SKM-1 (cell line): ENCODE results near the gene PHF12.
"Not testable (repeated sequence)": the region's sequence is repeated elsewhere in the genome, so short reads cannot be mapped to it uniquely, and the experiment has no call there.

Experiments used
- DNase-seq: peaks from one replicate; lab custom pipeline; 2025; ENCODE audit not compliant: unreplicated experiment; lab: John Stamatoyannopoulos, UW

Gene PHF12

DNA sequence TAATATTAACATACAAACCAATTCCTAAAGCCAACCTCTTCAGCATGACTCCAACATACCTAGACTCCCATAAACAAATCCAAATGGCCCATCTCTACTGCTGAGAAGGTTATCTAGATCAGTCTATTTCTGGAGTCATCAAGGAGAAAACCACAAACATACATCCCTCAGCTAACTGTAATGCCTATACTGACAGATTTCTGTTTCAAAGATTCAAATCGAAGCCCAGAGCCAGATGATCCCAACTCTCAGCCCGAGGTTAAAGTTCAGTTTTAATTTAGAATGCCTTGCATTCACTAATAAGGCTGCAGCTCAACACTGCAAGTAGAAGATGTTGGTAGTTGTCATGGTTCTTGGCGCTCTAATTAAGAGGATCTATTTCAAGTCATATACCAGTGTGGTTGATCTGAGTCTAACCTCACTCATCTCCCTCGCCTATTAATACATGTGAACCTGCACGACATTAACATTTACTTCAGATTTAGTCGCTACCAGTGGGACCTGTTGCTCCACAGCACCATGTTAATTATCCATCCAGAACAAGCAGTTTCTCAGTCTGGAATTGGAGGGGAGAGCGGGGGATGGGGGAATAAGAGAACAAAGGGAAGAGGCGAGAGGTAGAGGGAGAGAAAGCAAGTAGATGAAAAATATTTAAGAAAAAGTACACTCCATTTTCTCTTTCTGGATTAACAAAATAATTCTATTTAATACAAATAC lies 15.4 kb downstream of the PHF12 start:
- DNase-seq = no peak

DNA sequence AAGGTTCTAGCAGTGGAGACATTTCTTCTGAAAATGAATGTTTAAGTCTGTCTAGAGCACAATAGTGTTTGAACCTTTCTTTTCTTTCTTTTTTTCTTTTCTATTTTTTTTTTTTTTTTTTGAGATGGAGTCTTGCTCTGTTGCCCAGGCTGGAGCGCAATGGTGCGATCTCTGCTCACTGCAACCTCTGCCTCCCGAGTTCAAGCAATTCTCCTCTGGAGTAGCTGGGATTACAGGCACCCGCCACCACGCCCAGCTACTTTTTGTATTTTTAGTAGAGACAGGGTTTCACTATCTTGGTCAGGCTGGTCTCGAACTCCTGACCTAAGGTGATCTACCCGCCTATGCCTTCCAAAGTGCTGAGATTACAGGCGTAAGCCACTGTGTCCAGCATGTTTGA lies 16.8 kb downstream of the PHF12 start:
- not testable (repeated sequence) for DNase-seq

DNA sequence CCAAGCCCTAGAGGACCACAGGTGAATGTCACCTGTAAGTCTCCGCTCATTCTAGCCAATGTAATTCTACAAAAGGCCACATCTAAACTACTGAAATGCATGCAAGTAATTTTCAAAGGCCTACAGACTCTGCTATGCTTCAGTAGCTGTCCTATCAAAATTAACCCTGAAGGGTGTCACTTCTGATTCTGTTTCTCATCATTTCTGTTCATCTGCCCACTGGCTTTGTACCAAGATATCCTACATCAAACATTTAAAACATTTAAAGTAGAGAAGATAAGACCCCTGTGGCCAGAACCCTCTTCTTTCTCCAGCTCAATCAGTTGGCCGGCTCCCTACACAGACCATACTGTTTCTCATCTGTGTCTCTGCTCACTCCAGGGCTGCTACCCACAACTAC lies 21.5 kb downstream of the PHF12 start:
- no peak for DNase-seq

DNA sequence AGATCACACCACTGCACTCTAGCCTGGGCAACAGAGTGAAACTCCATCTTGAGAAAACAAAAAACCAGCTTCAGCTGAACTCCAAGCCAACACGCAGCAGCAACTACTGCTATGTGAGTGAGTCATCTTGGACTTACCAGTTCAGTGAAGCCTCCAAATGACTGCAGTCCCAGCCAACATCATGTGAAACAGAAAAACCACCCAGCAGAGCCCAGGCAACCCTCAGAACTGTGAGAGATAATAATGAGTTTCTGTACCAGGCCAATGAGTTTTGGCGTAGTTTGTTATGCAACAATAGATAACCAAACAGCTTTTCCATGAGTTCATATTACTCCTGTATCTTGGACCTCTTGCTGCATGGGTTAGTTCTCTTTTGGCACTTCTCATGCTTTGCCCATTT lies 23.3 kb downstream of the PHF12 start:
- DNase-seq = no peak

DNA sequence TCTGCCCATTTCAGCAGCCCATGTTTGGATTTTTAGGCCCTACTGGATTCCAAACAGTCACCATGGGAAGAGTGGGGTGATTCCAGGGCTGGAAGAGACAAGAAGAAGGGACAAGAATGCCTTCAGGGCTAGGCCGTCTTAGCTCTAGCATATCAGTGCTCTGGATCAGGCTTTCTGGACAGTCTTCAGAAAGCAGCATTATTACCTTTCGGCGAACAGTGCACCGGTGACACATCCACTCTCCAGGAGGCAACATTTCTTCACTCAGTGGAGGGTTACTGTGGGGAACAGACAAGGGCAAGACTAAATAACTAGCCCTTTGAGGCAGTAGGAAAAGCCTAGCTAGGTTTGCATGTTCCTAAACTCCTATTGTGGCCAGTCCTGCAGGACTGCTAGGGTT lies 24.5 kb downstream of the PHF12 start:
- DNase-seq = no peak

DNA sequence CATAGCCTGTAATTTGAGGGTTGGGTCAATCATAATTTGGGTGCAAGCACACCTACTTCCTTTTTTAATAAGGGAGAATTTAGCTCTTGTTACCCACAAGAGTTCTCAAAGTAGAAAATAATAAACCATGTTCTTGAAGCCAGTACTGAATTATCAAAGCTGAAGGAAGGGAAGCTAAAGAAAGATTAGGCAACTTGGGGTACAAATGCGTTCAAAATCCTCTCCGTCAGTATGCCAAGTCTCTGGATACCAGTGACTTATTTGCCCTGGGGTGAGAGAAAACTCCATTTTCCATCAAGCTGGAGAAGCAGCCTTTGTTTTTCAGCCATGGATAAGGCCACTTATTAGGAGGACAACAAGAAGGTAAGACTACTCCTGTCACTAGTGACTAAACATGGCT lies 25.0 kb downstream of the PHF12 start:
- DNase-seq = no peak

DNA sequence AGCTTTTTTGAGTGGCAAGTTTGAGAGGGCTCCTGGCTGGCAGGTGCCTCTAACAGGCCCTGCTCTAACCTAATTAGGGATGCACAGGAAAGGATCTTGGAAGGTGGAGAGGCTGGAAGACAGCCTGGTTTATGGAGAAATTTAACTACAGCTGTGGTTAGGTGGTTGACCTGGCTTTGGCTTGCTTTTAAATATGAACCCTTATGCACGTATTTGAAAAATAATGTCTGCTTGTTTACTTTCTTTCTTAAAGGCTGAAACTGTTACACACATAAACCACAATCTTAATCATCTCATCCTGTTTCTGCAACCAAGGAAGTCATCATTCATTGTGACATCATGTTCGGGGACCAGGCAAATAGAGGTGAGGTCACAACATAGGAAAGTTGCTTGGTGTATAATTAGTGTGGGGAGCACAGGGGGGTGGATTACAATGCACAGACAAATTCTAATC lies 25.4 kb downstream of the PHF12 start:
- peak; percentile 75 for DNase-seq

DNA sequence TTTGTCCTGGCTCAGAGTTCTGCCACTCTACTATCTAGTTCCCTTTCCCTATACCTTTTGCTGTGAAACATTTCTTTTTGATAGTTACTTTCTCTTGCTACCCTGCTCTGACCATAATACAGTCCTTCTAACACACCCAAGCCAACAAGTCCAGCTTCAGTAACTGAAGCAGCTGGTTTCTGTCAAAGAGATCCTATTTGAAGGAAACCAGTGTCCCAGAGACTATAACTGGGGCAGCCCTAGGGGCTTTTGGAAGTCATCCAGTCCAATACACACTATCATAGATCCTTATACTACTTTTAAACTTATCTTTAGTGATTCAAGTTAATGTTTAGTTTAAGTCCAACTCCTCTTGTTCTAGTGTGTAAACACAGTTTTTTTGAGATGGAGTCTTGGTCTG lies 31.1 kb downstream of the PHF12 start:
- no peak for DNase-seq

DNA sequence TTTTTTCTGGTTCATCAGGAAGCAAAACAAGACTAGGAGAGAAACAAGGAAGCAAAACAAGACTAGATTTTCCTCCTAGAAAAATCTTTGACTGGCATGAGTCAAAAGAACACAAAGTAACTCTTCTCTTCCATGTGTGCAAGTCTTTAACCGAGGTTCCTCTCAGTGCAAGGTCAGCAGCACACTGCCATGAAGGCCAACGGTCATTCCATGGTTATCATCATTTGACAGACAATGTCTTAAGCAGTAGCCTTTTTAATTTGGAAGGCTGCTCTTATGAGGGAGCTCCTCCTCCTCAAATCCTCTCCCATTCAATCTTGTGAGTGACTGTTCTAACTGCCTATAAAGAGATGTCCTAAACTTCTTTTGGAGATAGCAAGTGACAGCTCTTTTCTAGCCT lies 33.0 kb downstream of the PHF12 start:
- no peak for DNase-seq

DNA sequence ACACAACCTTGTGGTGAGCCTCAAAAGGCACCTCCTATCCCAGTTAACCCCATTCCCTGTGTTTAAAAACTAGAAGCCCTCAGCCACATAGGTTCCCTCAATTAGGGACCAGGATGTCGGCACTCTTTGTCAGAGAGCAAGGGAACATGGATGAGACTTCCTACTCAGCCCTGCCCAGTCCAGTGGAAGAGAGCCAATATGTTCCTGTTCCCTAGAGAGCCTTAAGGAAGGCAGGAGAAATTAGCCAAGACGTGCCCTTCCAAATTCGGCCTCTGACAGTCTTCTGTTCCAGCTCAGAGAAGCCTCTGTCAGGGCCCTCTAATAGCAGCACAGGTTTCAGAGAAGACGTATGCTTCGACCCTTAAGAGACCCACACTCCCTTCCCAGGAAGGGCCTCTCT lies 33.9 kb downstream of the PHF12 start:
- DNase-seq = no peak

DNA sequence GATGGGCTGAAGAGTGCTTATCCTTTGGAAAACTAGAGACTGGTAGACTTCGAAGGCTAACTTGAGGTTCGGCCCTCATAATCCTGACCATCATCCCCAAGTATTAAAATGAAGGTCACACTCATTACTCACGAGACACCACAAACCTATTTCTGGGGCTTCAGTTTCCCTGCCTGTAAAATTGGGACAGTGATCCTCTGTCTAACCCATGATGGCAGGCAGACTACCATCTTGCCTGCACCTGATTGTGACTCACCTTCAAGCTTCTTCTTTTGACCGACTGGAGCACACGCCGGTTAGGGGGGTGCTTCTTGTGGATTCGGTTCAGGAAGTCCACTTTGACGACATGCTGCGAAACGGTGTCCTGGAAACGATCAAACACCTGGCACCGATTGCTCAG lies 34.3 kb downstream of the PHF12 start:
- no peak for DNase-seq

DNA sequence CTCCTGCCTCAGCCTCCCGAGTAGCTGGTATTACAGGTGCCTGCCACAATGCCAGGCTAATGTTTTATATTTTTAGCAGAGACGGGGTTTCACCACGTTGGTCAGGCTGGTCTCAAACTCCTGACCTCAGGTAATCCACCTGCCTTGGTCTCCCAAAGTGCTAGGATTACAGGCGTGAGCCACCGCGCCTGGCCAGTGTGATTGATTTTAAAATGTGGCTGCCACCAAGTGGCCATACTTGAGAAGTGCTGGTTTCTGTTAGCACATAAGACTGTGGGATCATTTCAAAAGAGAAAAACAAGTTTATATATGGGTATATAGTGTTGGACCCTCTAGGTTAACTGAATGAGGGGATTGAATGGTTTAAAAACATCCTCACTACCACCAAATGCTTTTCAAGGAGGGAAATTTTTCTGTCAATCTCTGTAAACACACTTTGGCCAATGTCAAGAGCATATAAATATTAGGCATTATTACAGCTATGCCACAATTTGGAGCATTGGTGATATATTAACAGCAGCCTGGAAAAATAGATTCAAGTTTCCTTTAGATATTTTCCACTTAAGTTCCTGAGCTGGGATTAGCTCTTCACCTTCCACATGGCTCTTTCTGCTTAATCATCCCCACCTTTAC lies 34.9 kb downstream of the PHF12 start:
- DNase-seq = no peak

DNA sequence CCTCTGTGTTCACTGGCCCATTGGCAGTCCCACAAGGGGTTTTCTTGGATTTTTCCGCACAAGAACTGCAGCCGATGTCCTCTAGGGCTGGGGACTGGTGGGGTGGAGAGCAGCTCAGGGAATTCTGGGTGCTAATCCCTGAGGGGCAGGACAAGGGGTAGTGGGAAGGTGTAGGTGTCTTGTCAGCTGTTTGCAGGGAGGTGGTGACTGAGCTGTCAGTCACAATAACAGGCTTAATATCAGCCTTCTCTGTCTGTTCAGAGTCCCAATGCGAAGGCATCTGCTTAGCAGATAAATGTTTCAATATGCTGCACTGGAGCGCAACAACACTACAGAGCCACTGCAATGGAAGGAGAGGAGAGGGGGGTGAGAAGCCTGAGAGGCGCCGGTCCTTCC lies 38.4 kb downstream of the PHF12 start:
- DNase-seq = no peak

DNA sequence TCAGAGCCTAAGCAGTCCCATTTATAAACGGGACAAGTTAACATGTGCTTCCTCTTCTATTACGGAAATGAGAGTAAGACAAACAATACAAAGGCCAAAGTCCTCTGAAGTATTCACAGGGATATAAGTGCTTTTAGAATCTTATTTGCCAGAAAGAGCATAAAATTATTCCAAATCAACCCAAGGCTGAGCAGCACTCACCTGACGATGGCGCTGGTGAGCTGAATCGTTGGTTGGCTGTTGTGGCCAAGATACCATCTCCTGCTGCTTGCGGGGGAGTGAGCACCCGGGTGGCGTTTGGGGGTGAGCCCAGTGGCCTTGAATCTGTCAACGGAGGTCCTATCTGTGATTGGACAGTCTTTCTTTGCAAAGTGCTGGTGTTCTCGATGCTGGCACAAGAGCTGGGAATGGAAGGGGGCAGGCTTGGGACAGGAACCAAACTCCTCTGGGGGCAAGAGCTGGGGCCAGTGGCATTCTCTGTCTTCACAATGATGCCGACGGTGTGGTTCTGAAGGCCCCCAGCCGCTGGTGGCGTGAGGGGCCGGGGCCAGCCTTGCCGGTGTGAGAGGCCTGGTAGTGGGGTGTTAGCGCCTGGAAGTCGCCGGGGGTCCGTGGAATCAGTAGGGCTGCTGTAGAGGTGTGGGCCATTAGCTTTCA lies 38.9 kb downstream of the PHF12 start:
- no peak for DNase-seq

DNA sequence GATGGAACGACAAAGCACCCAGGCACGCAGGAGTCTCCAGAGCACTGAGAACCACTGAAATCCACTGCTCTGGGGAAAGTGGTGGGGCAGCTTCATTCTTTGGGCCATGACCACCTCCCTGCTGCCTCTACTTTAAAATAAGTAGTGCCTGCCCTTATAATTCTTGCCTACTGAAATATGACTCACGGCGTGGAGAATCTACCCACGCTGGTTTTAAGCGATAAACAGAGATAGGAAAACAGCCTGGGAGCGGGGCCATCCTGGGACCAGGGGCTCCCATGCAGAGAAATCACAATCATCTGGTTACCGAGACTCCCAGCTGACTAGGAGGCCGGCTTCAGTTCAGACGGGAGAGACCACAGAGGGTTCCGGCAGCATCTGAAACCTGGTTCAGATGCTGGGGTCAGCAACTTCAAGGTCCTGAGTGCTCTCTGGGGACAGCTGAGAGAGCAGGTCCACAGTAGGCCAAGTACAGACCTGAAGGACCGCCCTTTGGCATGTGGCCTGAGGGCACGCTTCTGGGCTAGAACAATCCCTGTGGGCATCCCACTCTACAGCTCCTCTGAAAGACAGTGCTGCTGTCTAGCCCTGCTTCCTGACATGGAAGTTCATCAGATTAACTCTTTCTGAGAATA lies 39.8 kb downstream of the PHF12 start:
- DNase-seq = no peak

DNA sequence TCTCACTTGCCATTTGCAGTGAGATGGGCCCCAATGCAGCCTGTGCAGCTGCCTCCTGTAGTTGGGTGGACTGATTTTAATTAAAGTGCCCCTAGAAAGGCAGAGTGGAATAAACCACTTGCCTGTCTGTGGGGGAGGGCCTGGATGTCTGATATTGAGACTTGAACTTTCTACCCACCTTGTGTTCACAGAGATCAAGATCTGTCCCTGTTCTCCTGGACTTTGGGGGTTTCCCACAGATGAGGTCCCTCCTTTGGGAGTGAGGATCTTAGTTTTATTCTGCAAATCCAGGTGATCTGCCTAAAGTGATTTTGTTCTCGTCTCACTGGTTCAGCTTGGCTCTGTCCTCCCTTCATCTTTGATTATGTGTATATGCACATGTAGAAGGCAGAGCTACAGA lies 40.8 kb downstream of the PHF12 start:
- DNase-seq = no peak

DNA sequence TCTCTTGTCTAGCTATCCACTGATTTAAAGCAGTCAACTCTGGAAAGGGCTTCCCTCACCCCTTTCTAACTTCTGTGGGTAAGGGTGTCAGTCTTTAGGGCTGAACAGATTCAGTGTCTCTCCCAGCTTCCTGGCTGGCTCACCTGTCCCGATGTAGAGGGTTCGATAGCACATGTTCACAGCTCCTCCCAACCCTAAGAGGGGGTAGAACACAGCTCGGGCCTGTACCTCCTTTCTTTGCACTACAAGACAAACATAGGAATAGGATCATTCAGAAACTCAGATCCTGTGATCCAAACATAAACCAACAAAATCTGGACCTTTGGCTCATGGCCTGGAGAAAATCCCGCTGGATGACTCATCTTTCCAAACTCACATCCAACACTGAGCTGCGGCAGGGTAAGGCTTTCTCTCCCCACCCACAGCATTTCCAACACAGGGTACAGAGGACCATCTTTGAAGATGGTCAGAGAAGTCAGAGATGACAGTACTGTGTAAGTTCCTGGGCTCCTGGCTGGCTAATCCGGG lies 42.6 kb downstream of the PHF12 start:
- DNase-seq = no peak

DNA sequence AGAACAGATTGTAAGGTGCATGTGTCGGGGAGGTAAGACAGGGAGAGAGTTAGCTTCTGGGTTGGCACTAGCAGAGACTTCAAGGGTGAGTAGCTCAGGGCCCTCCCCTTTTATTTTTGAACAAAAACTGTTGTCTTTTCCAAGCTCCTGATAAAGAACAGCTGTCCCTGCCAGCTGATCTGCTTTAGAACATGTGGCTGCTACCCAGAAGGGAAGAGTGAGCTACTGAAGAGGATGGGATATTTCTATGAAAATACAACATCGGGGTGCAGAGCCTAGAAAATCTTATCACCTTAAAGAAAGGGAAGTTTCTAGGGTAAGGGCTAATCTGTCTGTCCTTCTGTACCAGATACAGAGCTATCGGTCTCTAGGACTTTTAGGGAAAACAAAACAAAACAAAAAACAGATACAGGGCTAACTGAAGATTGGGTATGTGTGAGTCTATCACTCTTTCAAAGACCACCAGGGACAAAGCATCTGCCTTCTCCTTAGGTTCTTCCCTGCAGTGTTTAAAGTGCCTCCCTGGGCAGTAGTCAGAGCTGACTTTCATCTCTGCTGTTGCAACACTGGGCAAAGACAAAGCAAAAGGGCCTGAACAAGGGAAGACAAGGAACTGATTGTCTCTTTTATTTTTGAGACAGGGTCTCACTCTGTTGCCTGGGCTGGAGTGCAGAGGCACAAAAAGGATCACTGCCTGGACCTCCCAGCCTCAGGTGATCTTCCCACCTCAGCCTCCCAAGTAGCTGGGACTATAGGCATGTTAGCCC lies 43.4 kb downstream of the PHF12 start:
- DNase-seq = no peak

DNA sequence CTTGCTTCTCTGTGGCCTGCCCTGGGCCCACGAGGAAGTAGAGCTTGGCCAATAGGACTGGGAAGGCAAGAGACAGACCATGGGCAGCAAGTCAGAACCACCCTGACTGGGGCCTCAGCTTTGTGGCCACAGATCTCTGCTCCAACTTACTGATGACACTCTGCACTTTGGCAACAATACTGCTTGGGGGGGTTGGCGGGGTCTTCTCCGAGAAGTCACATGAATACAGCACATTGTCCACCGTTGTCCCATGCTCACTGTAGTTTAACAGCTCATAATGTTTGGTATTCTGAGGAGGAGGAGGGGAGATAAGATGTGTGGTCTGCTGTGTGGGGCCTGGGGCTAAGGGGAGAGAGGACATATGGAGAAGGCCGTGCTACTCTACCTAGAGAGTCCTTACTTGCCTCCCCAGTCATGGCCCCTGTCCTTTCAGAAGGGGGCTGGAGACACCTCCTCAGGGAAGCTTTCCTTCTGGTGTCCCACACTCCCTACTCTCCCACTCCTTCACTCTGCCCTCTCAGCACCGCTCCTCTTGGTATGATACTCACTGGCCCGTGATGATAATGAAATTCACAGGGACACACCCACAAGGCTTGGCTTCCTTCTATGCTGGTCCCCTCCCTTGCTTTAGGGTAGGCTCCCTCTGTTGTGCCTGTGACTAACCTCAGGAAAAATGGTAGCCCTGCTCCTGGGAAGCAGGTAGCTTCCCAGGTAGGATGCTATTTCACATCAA lies 44.4 kb downstream of the PHF12 start:
- DNase-seq = no peak

DNA sequence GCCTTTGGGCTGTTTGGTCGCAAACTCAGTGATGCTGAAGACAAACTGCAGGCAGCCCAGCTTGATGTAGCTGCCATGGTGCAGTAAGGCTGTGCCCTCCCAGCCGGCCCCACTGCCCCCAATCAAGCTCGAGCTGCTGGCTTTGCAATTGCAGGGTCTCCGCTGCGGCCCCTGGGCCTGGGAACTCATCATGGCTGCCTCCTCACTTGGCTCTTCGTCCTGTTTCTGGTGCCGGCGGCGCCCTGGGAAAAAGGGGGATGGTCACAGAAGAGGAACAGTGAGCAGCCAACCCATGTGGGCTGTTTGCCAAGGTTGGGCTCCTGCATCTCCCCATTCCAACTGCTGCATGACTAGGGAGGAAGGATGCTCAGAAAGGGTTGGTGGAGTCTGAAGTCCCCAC lies 45.0 kb downstream of the PHF12 start:
- DNase-seq = no peak
